Osteoblast (primary cell): ENCODE results near the gene ABLIM2. TPM values are rescaled to one million over a fixed set of nuclear protein-coding genes. Genes with fewer than 3 reads are reported as not detected.
"Not testable (repeated sequence)": the region's sequence is repeated elsewhere in the genome, so short reads cannot be mapped to it uniquely, and the experiment has no call there.

Experiments used
- DNase-seq: peaks from one replicate; pipeline ENCODE4 v3.0.0; 2011; ENCODE audit warnings: low spot score, mixed read lengths; ENCODE audit not compliant: insufficient read length; ENCODE audit errors: missing footprints
- H2AFZ ChIP-seq: 2 replicates; pipeline ENCODE4 v1.6.0; 2011; ENCODE audit warnings: mild to moderate bottlenecking, low read length
- H3K27ac ChIP-seq: 2 replicates; pipeline ENCODE4 v1.5.1; 2011; ENCODE audit warnings: mild to moderate bottlenecking, low read depth, low read length, moderate library complexity
- H3K27me3 ChIP-seq: 2 replicates; pipeline ENCODE4 v1.6.0; 2012; ENCODE audit warnings: mild to moderate bottlenecking, control low read depth, inconsistent platforms, low read length, moderate library complexity; ENCODE audit not compliant: insufficient read depth
- H3K36me3 ChIP-seq: 2 replicates; pipeline ENCODE4 v1.5.1; 2011; ENCODE audit warnings: mild to moderate bottlenecking, low read length, control low read depth, moderate library complexity; ENCODE audit not compliant: insufficient read depth
- H3K4me1 ChIP-seq: 2 replicates; pipeline ENCODE4 v1.5.1; 2011; ENCODE audit warnings: mild to moderate bottlenecking, low read length, control low read depth, moderate library complexity; ENCODE audit not compliant: insufficient read depth
- H3K4me2 ChIP-seq: 2 replicates; pipeline ENCODE4 v1.6.0; 2011; ENCODE audit warnings: mild to moderate bottlenecking, low read length; ENCODE audit not compliant: insufficient read depth
- H3K4me3 ChIP-seq: fragments of 200-600 bp; sonication (generic); 3 replicates; pipeline ENCODE4 v1.5.1; 2012; ENCODE audit warnings: mild to moderate bottlenecking, low read length, inconsistent platforms; ENCODE audit not compliant: insufficient read depth
- H3K79me2 ChIP-seq: 2 replicates; pipeline ENCODE4 v1.6.0; 2012; ENCODE audit warnings: mild to moderate bottlenecking, low read length, control low read depth, inconsistent platforms; ENCODE audit not compliant: insufficient read depth
- H3K9me3 ChIP-seq: 2 replicates; pipeline ENCODE4 v1.5.1; 2011; ENCODE audit warnings: low read depth, low read length, control low read depth
- H4K20me1 ChIP-seq: 2 replicates; pipeline ENCODE4 v1.6.0; 2012; ENCODE audit warnings: mild to moderate bottlenecking, low read length, control low read depth; ENCODE audit not compliant: insufficient read depth
- total RNA-seq: library from RNA; depleted of rRNA; stranded (reverse); fragments of >200 nt; gene quantifications from 2 replicates; pipeline ENCODE4 v1.2.3, GENCODE V29; 2012
- TF ChIP-seq, protein P1 (sequence below): IDR thresholded peaks from 2 replicates; pipeline ENCODE4 v1.5.1; 2011; ENCODE audit warnings: mild to moderate bottlenecking, low read depth, low read length, moderate library complexity; ENCODE audit errors: extremely low read depth

The ABLIM2 gene
- total RNA-seq, 1 donor, result 0.36 TPM

DNA sequence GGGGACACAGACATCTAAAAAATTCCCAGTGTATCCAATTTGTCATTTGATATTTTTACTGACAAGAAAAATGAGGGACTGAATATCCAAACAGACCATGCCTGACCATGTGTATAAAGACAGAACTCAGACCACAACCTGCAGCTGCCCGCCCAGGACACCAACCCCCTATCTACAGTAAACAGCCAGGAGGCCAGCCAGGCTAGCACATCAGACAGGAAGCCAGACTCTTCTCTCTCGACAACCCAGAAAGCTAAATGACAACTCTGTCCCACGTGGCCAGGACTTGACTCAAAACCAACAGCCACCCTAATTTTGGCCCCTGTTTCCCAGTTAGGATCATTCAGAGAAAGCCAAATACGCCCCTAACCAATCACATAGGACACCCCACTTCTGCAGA, 234.0 kb downstream of the ABLIM2 start:
- TF ChIP-seq, protein P1, sequence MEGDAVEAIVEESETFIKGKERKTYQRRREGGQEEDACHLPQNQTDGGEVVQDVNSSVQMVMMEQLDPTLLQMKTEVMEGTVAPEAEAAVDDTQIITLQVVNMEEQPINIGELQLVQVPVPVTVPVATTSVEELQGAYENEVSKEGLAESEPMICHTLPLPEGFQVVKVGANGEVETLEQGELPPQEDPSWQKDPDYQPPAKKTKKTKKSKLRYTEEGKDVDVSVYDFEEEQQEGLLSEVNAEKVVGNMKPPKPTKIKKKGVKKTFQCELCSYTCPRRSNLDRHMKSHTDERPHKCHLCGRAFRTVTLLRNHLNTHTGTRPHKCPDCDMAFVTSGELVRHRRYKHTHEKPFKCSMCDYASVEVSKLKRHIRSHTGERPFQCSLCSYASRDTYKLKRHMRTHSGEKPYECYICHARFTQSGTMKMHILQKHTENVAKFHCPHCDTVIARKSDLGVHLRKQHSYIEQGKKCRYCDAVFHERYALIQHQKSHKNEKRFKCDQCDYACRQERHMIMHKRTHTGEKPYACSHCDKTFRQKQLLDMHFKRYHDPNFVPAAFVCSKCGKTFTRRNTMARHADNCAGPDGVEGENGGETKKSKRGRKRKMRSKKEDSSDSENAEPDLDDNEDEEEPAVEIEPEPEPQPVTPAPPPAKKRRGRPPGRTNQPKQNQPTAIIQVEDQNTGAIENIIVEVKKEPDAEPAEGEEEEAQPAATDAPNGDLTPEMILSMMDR, result no peak

DNA sequence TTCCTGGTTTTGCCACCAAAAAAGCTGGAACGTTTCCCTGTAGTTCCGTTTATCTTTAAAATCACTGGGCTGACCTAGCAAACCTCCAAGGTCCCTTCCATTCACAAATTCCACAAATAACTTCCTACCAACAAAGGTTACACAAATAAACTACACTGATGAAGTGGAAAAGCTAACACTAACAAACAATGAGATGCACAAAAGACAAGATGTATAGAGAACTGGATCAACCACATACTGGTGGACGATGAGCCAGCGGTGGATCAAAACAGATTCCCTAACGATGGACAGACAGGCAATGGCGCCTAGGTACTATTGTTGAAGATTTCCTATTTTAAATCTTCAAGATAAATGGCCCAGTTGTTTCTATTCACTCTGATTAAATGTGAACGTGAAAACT, 234.4 kb downstream of the ABLIM2 start:
- Histone ChIP-seq H3K4me2 (no peak overlapping the region), H4K20me1 (peaks cover 67% of the 10 kb centered on the region), H3K36me3 (peaks cover 40% of the 10 kb centered on the region), H3K27me3 (no peaks in the 10 kb centered on the region), H3K4me3 (no peak overlapping the region), H3K79me2 (peaks cover 100% of the 10 kb centered on the region), H3K9me3 (no peaks in the 10 kb centered on the region), H3K27ac (peak overlapping the region; percentile 6), H2AFZ (no peak overlapping the region), H3K4me1 (peaks cover 33% of the 10 kb centered on the region)
- TF ChIP-seq, protein P1, result no peak
- DNase-seq, result no peak

More for the DNA sequence above, 234.0 kb downstream of the ABLIM2 start:
- Histone ChIP-seq H3K36me3 (peaks cover 44% of the 10 kb centered on the region), H2AFZ (no peak overlapping the region), H3K4me2 (peak overlapping the region; percentile 10), H3K27me3 (no peaks in the 10 kb centered on the region), H3K4me3 (no peak overlapping the region), H3K4me1 (peaks cover 33% of the 10 kb centered on the region), H3K9me3 (no peaks in the 10 kb centered on the region), H3K79me2 (peaks cover 100% of the 10 kb centered on the region), H4K20me1 (peaks cover 71% of the 10 kb centered on the region), H3K27ac (peak overlapping the region; percentile 6)
- DNase-seq, result no peak

DNA sequence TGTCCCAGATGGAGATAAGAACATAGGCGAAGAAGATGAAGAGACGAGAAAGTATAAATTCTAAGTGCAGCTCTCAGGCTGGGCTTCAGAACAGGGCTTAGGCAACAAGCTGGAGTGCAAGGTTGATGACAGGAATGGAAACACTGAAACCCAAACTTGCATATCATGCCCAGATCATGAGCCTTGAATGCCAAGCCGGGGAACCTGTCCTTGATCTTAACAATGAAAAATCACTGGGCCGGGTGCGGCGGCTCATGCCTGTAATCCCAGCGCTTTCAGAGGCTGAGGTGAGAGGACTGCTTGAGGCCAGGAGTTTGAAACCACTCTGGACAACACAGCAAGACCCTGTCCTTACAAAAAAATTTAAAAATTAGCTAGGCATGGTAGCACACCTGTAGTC, 236.1 kb downstream of the ABLIM2 start:
- H3K27ac ChIP-seq, result no peak overlapping the region
- TF ChIP-seq, protein P1, result no peak
- H3K4me2 ChIP-seq, result no peak overlapping the region
- no peak overlapping the region for H3K4me3 ChIP-seq
- H2AFZ ChIP-seq, result no peak overlapping the region
- H3K9me3 ChIP-seq, result no peaks in the 10 kb centered on the region
- H4K20me1 ChIP-seq, result peaks cover 58% of the 10 kb centered on the region
- peaks cover 100% of the 10 kb centered on the region for H3K79me2 ChIP-seq
- DNase-seq, result no peak
- H3K4me1 ChIP-seq, result peaks cover 33% of the 10 kb centered on the region
- peaks cover 40% of the 10 kb centered on the region for H3K36me3 ChIP-seq
- H3K27me3 ChIP-seq, result no peaks in the 10 kb centered on the region

DNA sequence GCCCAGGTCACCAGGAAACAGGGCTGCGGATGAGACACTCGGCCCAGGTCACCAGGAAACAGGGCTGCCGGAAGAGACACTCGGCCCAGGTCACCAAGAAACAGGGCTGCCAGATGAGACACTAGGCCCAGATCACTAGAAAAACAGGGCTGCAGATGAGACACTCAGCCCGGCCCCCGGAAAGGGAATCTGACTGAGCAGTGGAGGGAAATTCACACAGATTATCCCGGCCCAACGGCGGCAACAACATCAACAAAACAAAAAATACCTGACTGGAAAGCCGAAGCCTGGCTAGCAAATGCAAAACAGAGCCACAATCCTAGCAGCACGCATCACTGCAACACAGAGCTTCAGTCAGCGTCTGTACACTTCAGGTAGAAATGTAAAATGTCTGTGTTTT, 239.6 kb downstream of the ABLIM2 start:
- Histone ChIP-seq H3K4me2 (no peak overlapping the region), H3K9me3 (no peaks in the 10 kb centered on the region), H3K4me1 (peaks cover 23% of the 10 kb centered on the region), H3K36me3 (peaks cover 40% of the 10 kb centered on the region), H3K4me3 (no peak overlapping the region), H4K20me1 (peaks cover 51% of the 10 kb centered on the region), H2AFZ (no peak overlapping the region), H3K27ac (peak overlapping the region; percentile 32), H3K79me2 (peaks cover 100% of the 10 kb centered on the region), H3K27me3 (no peaks in the 10 kb centered on the region)
- TF ChIP-seq, protein P1, result no peak
- DNase-seq, result no peak

DNA sequence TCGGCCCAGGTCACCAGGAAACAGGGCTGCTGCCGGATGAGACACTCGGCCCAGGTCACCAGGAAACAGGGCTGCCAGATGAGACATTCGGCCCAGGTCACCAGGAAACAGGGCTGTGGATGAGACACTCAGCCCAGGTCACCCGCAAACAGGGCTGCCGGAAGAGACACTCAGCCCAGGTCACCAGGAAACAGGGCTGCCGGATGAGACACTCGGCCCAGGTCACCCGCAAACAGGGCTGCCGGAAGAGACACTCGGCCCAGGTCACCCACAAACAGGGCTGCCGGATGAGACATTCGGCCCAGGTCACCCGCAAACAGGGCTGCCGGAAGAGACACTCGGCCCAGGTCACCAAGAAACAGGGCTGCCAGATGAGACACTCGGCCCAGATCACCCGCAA, 240.4 kb downstream of the ABLIM2 start:
- H3K9me3 ChIP-seq, DNase-seq, H3K4me2 ChIP-seq, H2AFZ ChIP-seq, H3K4me3 ChIP-seq, H3K27me3 ChIP-seq: not testable (repeated sequence)
- H4K20me1 ChIP-seq, result peaks cover 45% of the 10 kb centered on the region
- H3K79me2 ChIP-seq, result peaks cover 100% of the 10 kb centered on the region
- peak overlapping the region; percentile 5 for H3K27ac ChIP-seq
- peaks cover 19% of the 10 kb centered on the region for H3K4me1 ChIP-seq
- H3K36me3 ChIP-seq, result peaks cover 39% of the 10 kb centered on the region
